ENCODE results near the gene TMCO4. TPM values are rescaled to one million over a fixed set of nuclear protein-coding genes. Genes with fewer than 3 reads are reported as not detected.

The TMCO4 gene
- total and polyA plus RNA-seq, 5 donors from 2014 or later = 10.9 to 18.7 (median 14.1) TPM

DNA sequence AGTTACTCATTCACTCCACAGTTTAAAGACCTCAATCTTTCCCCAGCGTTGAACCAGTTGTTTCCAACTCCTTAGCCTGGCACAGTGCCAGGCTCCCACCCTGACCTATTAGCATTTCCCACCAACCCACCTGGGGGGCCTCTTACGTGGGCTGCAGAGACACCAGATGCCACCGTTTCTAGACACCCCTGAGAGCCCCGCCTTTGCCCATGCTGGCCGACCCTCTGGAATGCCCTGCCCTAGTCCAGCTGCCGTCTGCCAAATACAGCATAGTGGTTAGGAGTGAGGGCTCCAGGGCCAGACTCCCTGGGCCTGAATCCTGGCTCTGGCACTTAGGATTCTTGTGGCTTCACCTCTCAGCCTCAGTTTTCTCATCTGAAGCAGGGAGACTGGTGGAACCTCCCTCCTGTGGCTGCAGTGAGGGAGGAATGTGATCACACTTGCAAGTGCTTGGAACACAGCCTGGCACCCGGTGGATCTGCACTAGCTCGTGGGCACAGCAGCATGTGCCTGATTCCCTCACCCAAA, 65.2 kb downstream of the TMCO4 start:
- H3K27ac Mint-ChIP-seq = no peak overlapping the region
- no peaks in the 10 kb centered on the region for H3K4me1 Mint-ChIP-seq
- no peaks in the 10 kb centered on the region for H3K27me3 Mint-ChIP-seq
- Histone ChIP-seq H3K9me3 (ENCODE audit: control insufficient read depth in 2 of 2, low read length in 2 of 2) (no peaks in the 10 kb centered on the region), H3K27me3 (ENCODE audit: control insufficient read depth, insufficient read depth, low read length) (no peaks in the 10 kb centered on the region), H3K4me3 (ENCODE audit: low read depth, low read length) (no peak overlapping the region), H3K4me1 (ENCODE audit: control insufficient read depth, insufficient read depth, low read length, poor library complexity, severe bottlenecking) (no peaks in the 10 kb centered on the region), H3K27ac (ENCODE audit: insufficient read depth, low read length, poor library complexity, severe bottlenecking) (no peak overlapping the region), H3K36me3 (ENCODE audit: control insufficient read depth, insufficient read depth, low read length) (peaks cover 13% of the 10 kb centered on the region)
- peaks cover 0 to 8% (median 0%) of the 10 kb centered on the region in 7 donors for H3K9me3 Mint-ChIP-seq
- DNase-seq (no peak), ATAC-seq (ENCODE audit: low read depth in 2 of 2) (no peak)
- H3K36me3 Mint-ChIP-seq = peaks cover 65% of the 10 kb centered on the region
- no peak overlapping the region for H3K4me3 Mint-ChIP-seq

DNA sequence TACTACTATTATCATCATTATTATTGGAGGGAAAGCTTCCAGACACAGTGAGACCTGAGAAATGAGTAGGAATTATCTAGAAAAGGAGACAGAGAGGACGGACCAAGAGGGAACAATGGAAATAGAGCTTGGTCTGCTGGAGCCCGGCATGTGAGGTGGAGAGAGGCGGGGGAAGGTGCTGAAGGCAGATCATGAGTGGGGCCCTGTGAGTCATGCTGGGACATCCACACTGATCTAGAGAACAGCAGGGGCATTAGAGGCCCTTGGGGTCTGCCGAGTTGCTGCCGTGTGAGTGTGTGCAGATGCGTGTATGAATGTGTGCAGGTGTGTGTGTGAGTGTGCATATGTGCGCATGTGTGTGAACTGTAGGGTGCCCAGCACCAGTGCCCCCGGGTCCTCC, 65.7 kb downstream of the TMCO4 start:
- H3K27me3 Mint-ChIP-seq = no peaks in the 10 kb centered on the region
- ATAC-seq (ENCODE audit: low read depth in 2 of 2) (no peak), DNase-seq (no peak)
- peaks cover 13% of the 10 kb centered on the region for H3K36me3 ChIP-seq (ENCODE audit: control insufficient read depth, insufficient read depth, low read length)
- H3K4me1 Mint-ChIP-seq = no peaks in the 10 kb centered on the region
- peaks cover 0 to 8% (median 0%) of the 10 kb centered on the region in 7 donors for H3K9me3 Mint-ChIP-seq
- H3K36me3 Mint-ChIP-seq = peaks cover 60% of the 10 kb centered on the region
- H3K4me3 ChIP-seq (ENCODE audit: low read depth, low read length) = no peak overlapping the region
- H3K27me3 ChIP-seq (ENCODE audit: control insufficient read depth, insufficient read depth, low read length) = no peaks in the 10 kb centered on the region
- no peaks in the 10 kb centered on the region for H3K4me1 ChIP-seq (ENCODE audit: control insufficient read depth, insufficient read depth, low read length, poor library complexity, severe bottlenecking)
- no peaks in the 10 kb centered on the region for H3K9me3 ChIP-seq (ENCODE audit: control insufficient read depth in 2 of 2, low read length in 2 of 2)
- H3K27ac ChIP-seq (ENCODE audit: insufficient read depth, low read length, poor library complexity, severe bottlenecking) = no peak overlapping the region
- no peak overlapping the region for H3K27ac Mint-ChIP-seq
- no peak overlapping the region for H3K4me3 Mint-ChIP-seq

DNA sequence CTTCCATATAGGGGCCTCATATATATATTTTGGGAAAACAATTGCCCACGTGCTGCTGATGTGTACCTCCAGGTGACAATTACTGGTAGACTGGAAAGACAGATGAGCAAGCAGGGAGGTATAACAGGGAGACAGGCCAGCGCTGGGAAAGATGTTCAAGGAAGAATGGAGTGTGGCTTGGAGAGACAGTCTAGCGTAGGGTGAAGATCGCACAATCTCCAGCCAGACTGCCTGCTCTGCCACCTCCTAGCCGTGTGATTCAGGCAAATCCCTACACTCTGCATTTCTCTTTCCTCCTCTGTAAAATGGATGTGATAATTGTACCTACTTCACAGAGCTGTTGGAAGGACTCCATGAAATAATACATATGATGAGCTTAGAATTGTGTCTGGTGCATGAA, 66.1 kb downstream of the TMCO4 start:
- peaks cover 13% of the 10 kb centered on the region for H3K36me3 ChIP-seq (ENCODE audit: control insufficient read depth, insufficient read depth, low read length)

DNA sequence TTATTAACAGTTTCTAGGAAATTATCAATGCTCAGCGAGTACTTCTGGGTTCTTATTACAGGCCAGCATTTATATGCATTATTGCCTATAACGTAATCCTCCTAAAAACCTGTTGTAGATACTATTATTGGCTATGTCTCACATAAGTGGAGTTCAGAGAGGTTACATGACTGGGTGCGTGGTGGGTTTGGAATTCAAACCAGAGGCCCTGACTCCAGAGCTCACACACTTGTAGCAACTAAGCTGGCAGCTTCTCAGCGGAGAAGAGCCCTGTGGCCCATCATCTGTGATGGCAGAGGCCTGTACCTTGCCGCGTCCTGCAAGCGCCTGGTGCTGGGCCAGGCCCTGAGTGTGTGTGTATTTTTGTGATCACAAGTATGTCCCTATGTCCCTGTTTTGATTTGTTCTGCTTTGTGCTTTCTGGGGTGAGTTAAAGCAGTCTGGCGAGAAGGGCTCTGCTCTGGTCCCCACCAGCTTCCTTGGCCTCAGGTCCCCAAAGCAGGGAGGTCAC, 68.3 kb downstream of the TMCO4 start:
- ATAC-seq (ENCODE audit: low read depth in 2 of 2) (no peak), DNase-seq (no peak)
- no peak overlapping the region for H3K4me3 Mint-ChIP-seq
- Histone ChIP-seq H3K27me3 (ENCODE audit: control insufficient read depth, insufficient read depth, low read length) (no peaks in the 10 kb centered on the region), H3K36me3 (ENCODE audit: control insufficient read depth, insufficient read depth, low read length) (peaks cover 15% of the 10 kb centered on the region), H3K4me3 (ENCODE audit: low read depth, low read length) (no peak overlapping the region), H3K27ac (ENCODE audit: insufficient read depth, low read length, poor library complexity, severe bottlenecking) (no peak overlapping the region), H3K4me1 (ENCODE audit: control insufficient read depth, insufficient read depth, low read length, poor library complexity, severe bottlenecking) (no peaks in the 10 kb centered on the region), H3K9me3 (ENCODE audit: control insufficient read depth in 2 of 2, low read length in 2 of 2) (no peaks in the 10 kb centered on the region)
- no peaks in the 10 kb centered on the region for H3K4me1 Mint-ChIP-seq
- H3K27me3 Mint-ChIP-seq = no peaks in the 10 kb centered on the region
- no peak overlapping the region for H3K27ac Mint-ChIP-seq
- peaks cover 0 to 8% (median 0%) of the 10 kb centered on the region in 7 donors for H3K9me3 Mint-ChIP-seq
- H3K36me3 Mint-ChIP-seq = peaks cover 58% of the 10 kb centered on the region

More for the DNA sequence above, 66.1 kb downstream of the TMCO4 start:
- Mint-ChIP-seq H3K27me3 (no peaks in the 10 kb centered on the region), H3K9me3 (peaks cover 0 to 8% (median 0%) of the 10 kb centered on the region in 7 donors), H3K4me1 (no peaks in the 10 kb centered on the region), H3K27ac (no peak overlapping the region), H3K4me3 (no peak overlapping the region), H3K36me3 (peaks cover 59% of the 10 kb centered on the region)
- DNase-seq (no peak), ATAC-seq (ENCODE audit: low read depth in 2 of 2) (no peak)
- Histone ChIP-seq H3K4me1 (ENCODE audit: control insufficient read depth, insufficient read depth, low read length, poor library complexity, severe bottlenecking) (no peaks in the 10 kb centered on the region), H3K9me3 (ENCODE audit: control insufficient read depth in 2 of 2, low read length in 2 of 2) (no peaks in the 10 kb centered on the region), H3K27ac (ENCODE audit: insufficient read depth, low read length, poor library complexity, severe bottlenecking) (no peak overlapping the region), H3K4me3 (ENCODE audit: low read depth, low read length) (no peak overlapping the region), H3K27me3 (ENCODE audit: control insufficient read depth, insufficient read depth, low read length) (no peaks in the 10 kb centered on the region)

DNA sequence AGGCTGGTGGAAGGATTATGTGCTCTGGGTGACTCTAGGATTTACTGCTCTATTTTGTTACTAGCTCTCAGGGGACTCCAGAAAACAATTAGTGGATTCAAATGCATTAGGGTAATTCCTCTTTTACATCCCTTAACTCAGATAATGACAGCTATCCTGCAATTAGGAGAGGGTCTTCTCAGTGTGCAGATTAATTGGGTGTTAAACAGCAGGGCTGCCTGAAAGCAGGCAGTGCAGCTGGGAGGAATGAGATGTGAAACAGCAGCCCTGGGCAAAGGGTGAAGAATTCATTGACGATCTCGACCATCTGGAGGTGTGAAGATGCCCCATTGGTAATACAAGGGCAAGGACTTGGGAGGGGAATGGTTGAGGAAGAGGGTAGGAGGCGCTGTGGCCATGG, 68.9 kb downstream of the TMCO4 start:
- ATAC-seq (ENCODE audit: low read depth in 2 of 2) (no peak), DNase-seq (no peak)
- H3K27me3 Mint-ChIP-seq = no peaks in the 10 kb centered on the region
- no peak overlapping the region for H3K27ac Mint-ChIP-seq
- Histone ChIP-seq H3K9me3 (ENCODE audit: control insufficient read depth in 2 of 2, low read length in 2 of 2) (no peaks in the 10 kb centered on the region), H3K27me3 (ENCODE audit: control insufficient read depth, insufficient read depth, low read length) (no peaks in the 10 kb centered on the region), H3K27ac (ENCODE audit: insufficient read depth, low read length, poor library complexity, severe bottlenecking) (no peak overlapping the region), H3K4me3 (ENCODE audit: low read depth, low read length) (no peak overlapping the region), H3K4me1 (ENCODE audit: control insufficient read depth, insufficient read depth, low read length, poor library complexity, severe bottlenecking) (no peaks in the 10 kb centered on the region), H3K36me3 (ENCODE audit: control insufficient read depth, insufficient read depth, low read length) (peaks cover 20% of the 10 kb centered on the region)
- H3K4me3 Mint-ChIP-seq = no peak overlapping the region
- H3K9me3 Mint-ChIP-seq = peaks cover 0 to 8% (median 0%) of the 10 kb centered on the region in 7 donors
- H3K4me1 Mint-ChIP-seq = no peaks in the 10 kb centered on the region
- peaks cover 55% of the 10 kb centered on the region for H3K36me3 Mint-ChIP-seq

DNA sequence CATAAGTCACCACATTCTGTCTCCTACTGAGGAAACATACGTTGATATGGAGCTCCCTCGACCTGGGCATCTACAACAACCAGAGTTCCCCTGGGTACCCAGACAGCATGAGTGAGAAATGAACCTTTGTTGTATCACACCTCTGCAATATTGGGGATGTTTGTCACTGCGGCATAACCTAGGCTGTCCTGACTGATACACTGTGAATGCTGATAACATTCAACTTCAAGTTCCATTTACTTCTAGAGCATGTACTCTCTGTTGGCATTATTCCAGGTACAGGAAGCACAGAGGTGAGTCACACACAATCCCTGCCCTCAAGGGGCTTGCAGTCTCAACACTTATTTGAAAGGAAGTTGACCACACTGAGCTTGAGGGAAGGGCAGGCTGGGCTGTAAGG, 69.5 kb downstream of the TMCO4 start:
- no peak for DNase-seq
- no peaks in the 10 kb centered on the region for H3K4me1 ChIP-seq (ENCODE audit: control insufficient read depth, insufficient read depth, low read length, poor library complexity, severe bottlenecking)
- Mint-ChIP-seq H3K36me3 (peaks cover 57% of the 10 kb centered on the region), H3K27ac (no peak overlapping the region), H3K27me3 (no peaks in the 10 kb centered on the region), H3K9me3 (peaks cover 0 to 8% (median 0%) of the 10 kb centered on the region in 7 donors), H3K4me3 (no peak overlapping the region), H3K4me1 (no peaks in the 10 kb centered on the region)
- H3K4me3 ChIP-seq (ENCODE audit: low read depth, low read length) = no peak overlapping the region
- H3K9me3 ChIP-seq (ENCODE audit: control insufficient read depth in 2 of 2, low read length in 2 of 2) = no peaks in the 10 kb centered on the region
- H3K36me3 ChIP-seq (ENCODE audit: control insufficient read depth, insufficient read depth, low read length) = peaks cover 20% of the 10 kb centered on the region
- H3K27ac ChIP-seq (ENCODE audit: insufficient read depth, low read length, poor library complexity, severe bottlenecking) = no peak overlapping the region
- H3K27me3 ChIP-seq (ENCODE audit: control insufficient read depth, insufficient read depth, low read length) = no peaks in the 10 kb centered on the region
- ATAC-seq (ENCODE audit: low read depth in 2 of 2) = no peak

DNA sequence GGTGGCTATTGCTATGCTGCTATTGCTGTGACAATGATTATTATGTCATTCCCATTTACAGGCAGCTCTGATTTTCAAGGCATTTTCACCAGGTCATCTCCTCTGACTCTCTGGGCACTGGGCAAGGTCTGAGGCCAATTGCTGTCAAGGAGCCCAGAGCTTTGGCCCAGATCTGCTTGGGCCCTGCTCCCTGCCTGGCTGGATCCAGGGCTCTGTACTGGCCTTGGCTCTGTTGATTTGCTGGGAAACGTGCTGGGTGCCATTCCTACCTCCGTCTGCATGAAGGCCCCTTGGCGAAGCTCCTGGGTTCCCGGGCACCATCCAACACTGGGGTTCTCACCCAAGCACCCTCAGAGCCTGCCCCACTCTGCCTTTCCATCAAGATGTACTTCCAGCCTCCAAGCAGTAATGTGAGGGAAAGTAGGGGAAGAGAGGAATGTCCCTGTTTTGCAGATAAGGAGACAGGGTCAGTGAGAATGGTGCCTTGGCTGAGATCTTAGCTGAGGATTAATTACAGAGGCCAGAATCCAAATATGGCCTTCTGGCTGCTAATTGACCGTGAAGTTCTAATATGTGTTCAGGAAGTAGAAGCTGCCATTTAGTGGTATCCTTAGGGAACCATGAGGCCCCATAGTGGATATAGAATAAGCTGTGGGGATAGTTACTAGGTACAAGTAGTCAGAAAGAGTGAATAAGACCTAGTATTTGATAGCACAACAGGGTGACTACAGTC, 71.1 kb downstream of the TMCO4 start:
- DNase-seq = no peak
- ATAC-seq (ENCODE audit: low read depth in 2 of 2) = no peak
- H3K36me3 Mint-ChIP-seq = peaks cover 53% of the 10 kb centered on the region

DNA sequence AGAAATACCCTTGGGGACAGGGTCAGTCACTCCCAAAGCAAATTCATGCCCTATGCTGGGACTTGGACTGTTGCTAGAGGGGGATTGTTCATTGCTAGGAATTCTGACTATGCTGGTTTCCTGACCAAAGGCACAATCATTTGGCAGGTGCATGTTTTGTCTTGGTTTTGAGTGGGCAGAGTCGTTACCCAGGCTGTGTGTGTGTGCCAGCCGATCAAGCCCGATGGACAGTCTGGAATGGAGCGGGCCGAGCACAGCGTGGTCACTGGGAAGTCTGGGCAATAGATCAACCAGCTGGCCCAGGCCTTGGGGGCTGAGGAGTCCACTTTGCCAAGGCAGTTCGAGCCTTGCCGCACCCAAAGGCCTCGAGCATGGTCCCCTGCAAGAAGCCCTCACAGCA, 74.1 kb downstream of the TMCO4 start:
- Histone ChIP-seq H3K27ac (ENCODE audit: insufficient read depth, low read length, poor library complexity, severe bottlenecking) (no peak overlapping the region), H3K27me3 (ENCODE audit: control insufficient read depth, insufficient read depth, low read length) (no peaks in the 10 kb centered on the region), H3K9me3 (ENCODE audit: control insufficient read depth in 2 of 2, low read length in 2 of 2) (no peaks in the 10 kb centered on the region), H3K4me3 (ENCODE audit: low read depth, low read length) (no peak overlapping the region), H3K4me1 (ENCODE audit: control insufficient read depth, insufficient read depth, low read length, poor library complexity, severe bottlenecking) (no peaks in the 10 kb centered on the region), H3K36me3 (ENCODE audit: control insufficient read depth, insufficient read depth, low read length) (peaks cover 12% of the 10 kb centered on the region)
- no peak for ATAC-seq (ENCODE audit: low read depth in 2 of 2)
- Mint-ChIP-seq H3K4me3 (no peak overlapping the region), H3K9me3 (peaks cover 0 to 2% (median 0%) of the 10 kb centered on the region in 7 donors), H3K27me3 (no peaks in the 10 kb centered on the region), H3K4me1 (peaks cover 0 to 2% (median 0%) of the 10 kb centered on the region in 4 donors), H3K36me3 (peaks cover 40% of the 10 kb centered on the region), H3K27ac (no peak overlapping the region)
- no peak for DNase-seq

More for the DNA sequence above, 71.1 kb downstream of the TMCO4 start:
- H3K27ac Mint-ChIP-seq = peak overlapping the region in 1 of 3 donors; percentile 25
- Histone ChIP-seq H3K36me3 (ENCODE audit: control insufficient read depth, insufficient read depth, low read length) (peaks cover 20% of the 10 kb centered on the region), H3K27ac (ENCODE audit: insufficient read depth, low read length, poor library complexity, severe bottlenecking) (no peak overlapping the region), H3K9me3 (ENCODE audit: control insufficient read depth in 2 of 2, low read length in 2 of 2) (no peaks in the 10 kb centered on the region), H3K4me3 (ENCODE audit: low read depth, low read length) (no peak overlapping the region), H3K4me1 (ENCODE audit: control insufficient read depth, insufficient read depth, low read length, poor library complexity, severe bottlenecking) (no peaks in the 10 kb centered on the region), H3K27me3 (ENCODE audit: control insufficient read depth, insufficient read depth, low read length) (no peaks in the 10 kb centered on the region)
- peaks cover 0 to 8% (median 0%) of the 10 kb centered on the region in 7 donors for H3K9me3 Mint-ChIP-seq
- no peaks in the 10 kb centered on the region for H3K27me3 Mint-ChIP-seq
- H3K4me1 Mint-ChIP-seq = no peaks in the 10 kb centered on the region
- H3K4me3 Mint-ChIP-seq = no peak overlapping the region

All from CD4-positive, CD25-positive, alpha-beta regulatory T cell (primary cell).